Measurements from ENCODE around the gene IGF2BP2.

GRCh38 chr3:185667574-185667973 lies 157.3 kb downstream of the IGF2BP2 start:
- TF ChIP-seq POLR2A (IDR thresholded peaks at IDR 0.05; ENCODE audit: low read depth, low read length), result no peak
- no peak for TF ChIP-seq TAF1 (IDR thresholded peaks at IDR 0.05; ENCODE audit: borderline replicate concordance, low read depth, low read length)
- TF ChIP-seq POLR2AphosphoS5 (IDR thresholded peaks at IDR 0.05; ENCODE audit: low read depth, low read length), result no peak

Data from GM12892 (cell line).